ENCODE results near the gene MILR1. TPM values are rescaled to one million over a fixed set of nuclear protein-coding genes. Genes with fewer than 3 reads are reported as not detected.
A peak's percentile ranks its signal among the peaks of the same experiment; 100 is the strongest.

The MILR1 gene, protein sequence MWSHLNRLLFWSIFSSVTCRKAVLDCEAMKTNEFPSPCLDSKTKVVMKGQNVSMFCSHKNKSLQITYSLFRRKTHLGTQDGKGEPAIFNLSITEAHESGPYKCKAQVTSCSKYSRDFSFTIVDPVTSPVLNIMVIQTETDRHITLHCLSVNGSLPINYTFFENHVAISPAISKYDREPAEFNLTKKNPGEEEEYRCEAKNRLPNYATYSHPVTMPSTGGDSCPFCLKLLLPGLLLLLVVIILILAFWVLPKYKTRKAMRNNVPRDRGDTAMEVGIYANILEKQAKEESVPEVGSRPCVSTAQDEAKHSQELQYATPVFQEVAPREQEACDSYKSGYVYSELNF
- total RNA-seq = 0.28 TPM in 1 of 2 replicates, not detected in the other

DNA sequence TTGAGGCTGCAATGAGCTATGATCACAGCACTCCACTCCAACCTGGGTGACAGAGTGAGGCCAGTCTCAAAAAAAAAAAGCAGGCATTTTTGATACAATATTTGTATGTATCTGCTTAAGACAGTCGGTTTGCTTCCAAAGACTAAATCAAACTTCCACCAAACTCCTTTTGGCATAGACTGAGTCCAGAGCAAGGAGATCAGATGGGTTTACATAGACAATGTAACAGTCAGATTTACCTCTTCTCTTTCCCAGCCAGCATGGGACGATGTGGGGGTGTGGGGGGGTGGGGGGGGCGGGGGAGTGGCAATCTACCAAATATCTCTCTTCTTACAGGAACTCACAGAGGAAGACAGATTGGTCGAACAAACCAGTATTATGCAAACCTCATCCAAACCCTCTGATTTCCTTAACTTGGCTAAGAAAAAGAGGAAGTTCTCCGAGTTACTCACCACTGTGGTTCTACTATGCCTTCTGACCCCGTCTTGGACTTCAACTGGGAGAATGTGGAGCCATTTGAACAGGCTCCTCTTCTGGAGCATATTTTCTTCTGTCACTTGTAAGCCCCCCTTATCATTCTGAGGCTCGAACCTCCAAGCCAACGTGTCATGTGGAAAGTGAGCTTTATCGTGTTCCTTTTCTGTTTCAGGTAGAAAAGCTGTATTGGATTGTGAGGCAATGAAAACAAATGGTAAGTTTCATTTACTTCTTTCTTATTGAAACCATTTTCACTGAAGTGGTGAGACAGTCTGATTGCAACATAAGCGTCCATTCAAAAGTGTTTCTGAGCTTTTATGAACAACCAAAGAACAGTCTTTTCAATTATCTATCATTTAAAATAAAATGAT lies at the start of gene MILR1:
TSS of gene MILR1 (plus strand) at position 451 of the 848 bp plus-strand sequence. CDS start at position 505, 54 bp downstream.
- Mint-ChIP-seq H3K4me3 (peak within 1 kb of the TSS; percentile 20), H3K9me3 (no peaks in the 10 kb centered on the region), H3K36me3 (ENCODE audit: low read depth) (no peaks in the 10 kb centered on the region), H3K4me1 (peaks cover 17% of the 10 kb centered on the region), H3K27ac (no peak within 1 kb of the TSS), H3K27me3 (no peaks in the 10 kb centered on the region)
- no peak for DNase-seq
- intact Hi-C loops (cut with micrococcal nuclease) = no loop called here

DNA sequence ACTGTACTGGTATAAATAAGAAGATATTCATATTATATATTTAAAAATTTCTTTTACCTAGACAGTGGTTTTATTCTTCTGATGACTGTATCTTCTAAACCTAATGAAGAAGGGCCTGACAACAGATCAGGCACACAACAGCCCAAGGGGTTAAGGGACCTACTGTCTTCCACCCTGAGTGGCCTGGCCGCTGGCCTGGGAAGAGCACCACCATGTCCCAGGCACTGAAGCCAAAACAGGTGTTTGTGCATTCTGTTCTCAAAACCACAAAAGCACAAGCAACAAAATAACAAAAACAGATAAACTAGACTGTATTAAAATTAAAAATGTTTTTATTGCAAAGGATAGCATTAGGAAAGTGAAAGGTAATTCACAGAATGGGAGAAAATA lies 49.2 kb upstream of the MILR1 start:
- H3K4me1 Mint-ChIP-seq = peaks cover 25% of the 10 kb centered on the region
- no peak overlapping the region for H3K27ac Mint-ChIP-seq
- intact Hi-C loops (cut with micrococcal nuclease) = no loop called here

DNA sequence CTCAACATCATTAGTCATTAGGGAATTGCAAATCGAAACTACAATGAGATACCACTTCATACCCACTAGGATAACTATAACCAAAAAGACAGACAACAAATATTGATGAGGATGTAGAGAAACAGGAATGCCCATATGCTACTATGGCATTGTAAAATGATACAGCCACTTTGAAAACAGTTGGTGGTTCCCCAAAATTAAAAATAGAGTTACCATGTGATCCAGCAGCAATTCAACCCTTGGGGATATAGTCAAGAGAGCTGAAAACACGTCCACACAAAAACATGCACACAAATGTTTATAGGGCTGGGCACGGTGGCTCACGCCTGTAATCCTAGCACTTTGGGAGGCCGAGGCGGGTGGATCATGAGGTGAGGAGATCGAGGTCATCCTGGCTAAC lies 48.3 kb upstream of the MILR1 start:
- Mint-ChIP-seq H3K4me3 (no peak overlapping the region), H3K27ac (no peak overlapping the region), H3K27me3 (no peaks in the 10 kb centered on the region), H3K36me3 (ENCODE audit: low read depth) (no peaks in the 10 kb centered on the region), H3K4me1 (peaks cover 25% of the 10 kb centered on the region), H3K9me3 (no peaks in the 10 kb centered on the region)
- intact Hi-C loops (cut with micrococcal nuclease) = no loop called here
- DNase-seq = no peak

More for the DNA sequence above, 49.2 kb upstream of the MILR1 start:
- Mint-ChIP-seq H3K27me3 (no peaks in the 10 kb centered on the region), H3K36me3 (ENCODE audit: low read depth) (no peaks in the 10 kb centered on the region), H3K4me3 (no peak overlapping the region), H3K9me3 (no peaks in the 10 kb centered on the region)
- DNase-seq = no peak

DNA sequence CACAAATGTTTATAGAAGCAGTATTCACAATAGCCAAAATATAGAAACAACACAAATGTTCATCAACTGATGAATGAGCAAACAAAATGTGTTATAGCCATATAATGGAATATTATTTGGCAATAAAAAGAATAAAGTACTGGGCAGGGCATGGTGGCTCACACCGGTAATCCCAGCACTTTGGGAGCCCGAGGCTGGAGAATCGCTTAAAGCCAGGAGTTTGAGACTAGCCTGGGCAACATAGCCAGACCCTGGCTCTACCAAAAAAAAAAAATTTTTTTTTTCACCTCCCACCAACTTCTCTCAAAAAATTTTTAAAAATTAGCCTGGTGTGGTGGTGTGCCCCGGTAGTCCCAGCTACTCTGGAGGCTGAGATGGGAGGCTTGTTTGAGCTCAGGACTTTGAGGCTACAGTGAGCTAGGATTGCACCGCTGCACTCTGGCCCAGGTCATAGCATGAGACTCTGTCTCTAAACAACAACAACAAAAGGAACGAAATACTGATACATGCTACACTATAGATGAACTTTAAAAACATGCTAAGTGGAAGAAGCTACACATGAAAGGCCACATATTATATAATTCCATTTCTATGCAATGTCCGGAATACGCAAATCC lies 47.6 kb upstream of the MILR1 start:
- H3K9me3 Mint-ChIP-seq = no peaks in the 10 kb centered on the region
- no peaks in the 10 kb centered on the region for H3K36me3 Mint-ChIP-seq (ENCODE audit: low read depth)
- H3K4me3 Mint-ChIP-seq = no peak overlapping the region
- peaks cover 18% of the 10 kb centered on the region for H3K4me1 Mint-ChIP-seq
- H3K27ac Mint-ChIP-seq = no peak overlapping the region
- intact Hi-C loops (cut with micrococcal nuclease) = no loop called here
- no peak for DNase-seq
- no peaks in the 10 kb centered on the region for H3K27me3 Mint-ChIP-seq

DNA sequence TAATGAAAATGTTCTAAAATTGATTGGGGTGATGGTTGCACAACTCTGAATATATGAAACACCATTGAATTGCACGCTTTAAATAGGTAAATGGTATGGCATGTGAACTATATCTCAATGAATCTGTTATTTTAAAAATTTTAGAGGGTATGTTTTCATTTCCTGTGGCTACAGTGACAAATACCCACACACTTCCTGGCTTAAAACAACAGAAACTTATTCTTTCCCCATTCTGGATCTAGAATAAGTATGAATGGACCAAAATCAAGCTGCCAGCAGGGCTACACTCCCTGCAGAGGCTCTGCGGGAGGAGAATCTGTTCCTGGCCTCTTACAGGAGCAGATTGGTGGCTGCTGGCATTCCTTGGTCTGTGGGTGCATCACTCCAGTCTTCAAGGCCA lies 47.0 kb upstream of the MILR1 start:
- DNase-seq = no peak
- intact Hi-C loops (cut with micrococcal nuclease) = no loop called here
- H3K36me3 Mint-ChIP-seq (ENCODE audit: low read depth) = no peaks in the 10 kb centered on the region
- H3K9me3 Mint-ChIP-seq = no peaks in the 10 kb centered on the region
- H3K27ac Mint-ChIP-seq = no peak overlapping the region
- H3K27me3 Mint-ChIP-seq = no peaks in the 10 kb centered on the region
- peaks cover 20% of the 10 kb centered on the region for H3K4me1 Mint-ChIP-seq
- H3K4me3 Mint-ChIP-seq = no peak overlapping the region

DNA sequence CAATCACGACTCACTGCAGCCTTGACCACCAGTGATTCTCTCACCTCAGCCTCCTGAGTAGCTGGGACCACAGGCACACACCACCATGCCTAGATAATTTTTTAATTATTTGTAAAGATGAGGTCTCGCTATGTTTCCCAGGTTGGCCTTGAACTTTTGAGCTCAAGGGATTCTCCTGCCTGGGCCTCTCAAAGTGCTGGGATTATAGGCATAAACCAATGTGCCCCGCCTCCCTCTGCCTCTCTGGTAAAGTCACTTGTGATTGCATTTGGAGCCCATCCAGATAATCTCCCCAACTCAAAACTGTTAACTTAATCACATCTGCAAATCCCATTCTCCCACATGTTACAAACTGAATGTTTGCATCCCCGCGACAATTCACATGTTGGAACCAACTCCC lies 46.4 kb upstream of the MILR1 start:
- Mint-ChIP-seq H3K27ac (no peak overlapping the region), H3K27me3 (no peaks in the 10 kb centered on the region), H3K4me1 (peaks cover 20% of the 10 kb centered on the region), H3K4me3 (no peak overlapping the region), H3K36me3 (ENCODE audit: low read depth) (no peaks in the 10 kb centered on the region), H3K9me3 (no peaks in the 10 kb centered on the region)
- intact Hi-C loops (cut with micrococcal nuclease) = no loop called here
- no peak for DNase-seq

DNA sequence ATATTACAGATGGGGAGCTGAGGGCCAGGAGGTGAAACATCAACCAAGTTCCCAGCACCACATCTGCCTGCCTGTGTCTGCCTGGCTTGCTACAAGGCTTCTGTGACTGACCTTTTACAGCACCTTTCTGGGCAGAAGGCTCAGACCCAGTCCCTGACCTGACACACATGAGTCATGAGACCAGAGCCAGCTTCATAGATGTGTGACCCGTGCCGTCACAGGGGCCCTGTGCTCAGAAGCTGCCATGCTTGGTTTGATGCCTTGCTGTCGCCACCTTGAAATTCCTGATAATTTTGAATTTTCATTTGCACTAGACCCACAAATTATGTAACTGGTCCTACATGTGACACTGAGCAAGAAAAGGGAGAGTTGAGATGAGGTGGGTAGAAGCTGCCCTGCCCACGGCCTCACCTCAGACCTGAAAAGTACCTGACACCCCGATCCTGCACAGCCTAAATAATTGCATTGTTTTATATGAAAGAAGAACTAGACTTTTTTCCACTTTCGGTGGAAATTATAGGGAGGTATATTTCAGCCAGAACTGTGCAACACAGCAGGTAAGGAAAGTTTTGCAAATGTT lies 44.9 kb upstream of the MILR1 start:
- intact Hi-C loops (cut with micrococcal nuclease) = no loop called here
- no peak for DNase-seq
- no peak overlapping the region for H3K27ac Mint-ChIP-seq
- no peaks in the 10 kb centered on the region for H3K27me3 Mint-ChIP-seq
- no peaks in the 10 kb centered on the region for H3K9me3 Mint-ChIP-seq
- no peak overlapping the region for H3K4me3 Mint-ChIP-seq
- H3K4me1 Mint-ChIP-seq = peaks cover 12% of the 10 kb centered on the region
- H3K36me3 Mint-ChIP-seq (ENCODE audit: low read depth) = no peaks in the 10 kb centered on the region

DNA sequence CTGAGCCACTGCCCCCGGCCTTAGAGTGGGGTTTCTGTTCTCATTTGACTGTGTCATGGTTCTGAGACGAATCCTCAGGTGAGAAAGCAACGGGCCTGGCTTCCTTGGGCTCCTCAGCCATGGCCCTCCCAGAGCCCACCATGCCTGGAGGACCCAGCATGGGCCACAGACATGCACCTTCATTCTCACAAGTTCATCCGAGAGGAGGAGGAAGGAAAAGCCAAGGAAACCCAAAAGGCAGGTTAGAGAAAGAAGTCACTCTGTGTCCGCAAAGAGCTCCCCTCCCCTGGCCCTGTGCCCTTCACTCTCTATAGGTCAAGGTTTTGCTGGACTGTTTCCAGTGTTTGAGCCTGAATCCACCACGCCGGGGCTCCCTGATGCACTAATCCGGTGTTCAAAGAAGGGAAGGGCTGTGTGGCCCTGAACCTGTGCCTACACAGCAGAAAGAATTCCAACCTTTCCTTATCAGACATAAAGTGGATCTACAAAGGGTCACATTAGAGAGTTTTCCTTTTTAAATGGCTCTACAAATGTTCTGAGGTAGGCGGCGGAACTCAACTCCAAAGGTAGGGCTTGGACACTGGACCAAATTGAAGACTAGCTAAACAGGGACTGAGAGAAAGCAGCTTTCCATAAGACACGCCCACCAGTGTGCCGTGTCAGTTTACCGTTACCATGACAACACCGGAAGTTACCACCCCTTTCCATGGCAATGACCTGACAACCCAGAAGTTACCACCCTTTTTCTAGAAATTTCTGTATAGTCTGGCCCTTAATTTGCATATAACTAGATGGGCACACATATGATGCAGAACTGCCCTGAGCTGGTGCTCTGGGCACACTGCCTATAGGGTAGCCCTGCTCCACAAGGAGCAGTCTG lies 42.4 kb upstream of the MILR1 start:
- Mint-ChIP-seq H3K27ac (no peak overlapping the region), H3K36me3 (ENCODE audit: low read depth) (no peaks in the 10 kb centered on the region), H3K4me1 (peaks cover 8% of the 10 kb centered on the region), H3K27me3 (no peaks in the 10 kb centered on the region), H3K4me3 (no peak overlapping the region), H3K9me3 (no peaks in the 10 kb centered on the region)
- intact Hi-C loops (cut with micrococcal nuclease) = no loop called here
- peak; percentile 68 for DNase-seq

DNA sequence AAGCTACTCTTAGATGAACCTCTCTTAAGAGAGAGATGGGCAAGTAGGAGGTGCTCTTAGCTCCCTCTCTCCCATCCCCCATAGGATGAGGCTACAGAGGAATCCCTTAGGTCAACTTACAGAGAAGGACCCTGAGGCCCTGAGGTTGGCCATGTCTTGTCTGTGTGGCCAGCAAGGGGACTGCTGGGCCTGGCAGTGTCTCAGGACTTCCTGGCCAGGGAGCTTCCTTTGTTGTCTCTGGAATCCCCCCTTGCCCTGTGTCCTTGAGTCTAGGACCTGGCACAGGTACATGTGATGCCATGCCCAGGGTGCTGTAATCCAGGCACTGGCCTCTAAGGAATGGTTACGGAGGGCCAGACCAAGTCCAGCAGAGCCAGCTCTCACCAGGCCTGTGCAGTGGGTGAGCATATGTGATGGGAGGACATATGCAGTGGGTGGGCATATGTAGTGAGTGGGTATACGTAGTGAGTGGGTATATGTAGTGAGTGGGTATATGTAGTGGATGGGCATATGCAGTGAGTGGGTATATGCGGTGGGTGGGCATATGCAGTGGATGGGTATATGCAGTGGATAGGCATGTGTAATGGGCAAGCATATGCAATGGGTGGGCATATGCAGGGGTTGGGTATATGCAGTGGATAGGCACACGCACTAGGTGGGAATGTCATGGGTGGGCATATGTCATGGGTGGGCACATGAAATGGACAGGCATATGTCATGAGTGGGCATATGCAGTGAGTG lies 38.0 kb upstream of the MILR1 start:
- no peaks in the 10 kb centered on the region for H3K36me3 Mint-ChIP-seq (ENCODE audit: low read depth)
- H3K9me3 Mint-ChIP-seq = no peaks in the 10 kb centered on the region
- H3K27ac Mint-ChIP-seq = no peak overlapping the region
- no peak overlapping the region for H3K4me3 Mint-ChIP-seq
- DNase-seq = no peak
- H3K27me3 Mint-ChIP-seq = peaks cover 4% of the 10 kb centered on the region
- H3K4me1 Mint-ChIP-seq = peaks cover 8% of the 10 kb centered on the region
- intact Hi-C loops (cut with micrococcal nuclease) = no loop called here

DNA sequence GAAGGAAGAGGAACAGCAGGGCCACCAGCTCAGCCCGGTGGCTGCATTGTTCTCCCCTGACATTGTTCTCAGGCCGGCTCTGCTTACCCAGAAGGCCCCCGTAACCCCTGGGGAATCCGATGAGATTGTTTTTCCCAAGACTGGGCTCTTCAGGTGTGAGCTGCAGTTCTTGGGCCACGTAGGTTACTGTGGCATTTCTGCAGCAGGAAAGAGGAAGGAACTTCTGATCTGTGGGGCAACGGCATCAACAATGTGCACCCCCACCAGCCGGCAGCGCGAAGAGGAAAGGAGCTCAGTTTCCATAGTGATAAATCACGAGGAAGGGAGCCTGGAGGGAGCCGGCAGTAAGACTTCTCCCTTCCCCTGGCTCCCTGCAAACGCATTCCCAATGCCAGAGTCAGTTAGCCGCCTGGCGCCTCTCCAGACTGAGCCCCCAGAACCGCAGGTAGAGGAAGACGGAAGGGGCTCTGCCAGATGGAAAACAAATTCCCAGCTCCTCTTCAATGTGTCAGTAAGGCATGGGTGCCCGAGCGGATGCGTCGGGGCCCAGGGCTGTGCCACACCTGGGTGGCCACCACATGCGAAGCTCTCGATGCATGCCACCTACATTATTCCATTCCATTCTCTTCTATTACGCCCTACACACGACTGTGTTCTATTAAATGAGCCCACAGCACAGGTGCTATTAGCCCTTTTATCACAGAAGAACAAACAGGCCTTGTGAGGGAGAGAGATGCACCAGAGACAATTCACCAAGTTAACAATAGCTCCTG lies 36.7 kb upstream of the MILR1 start:
- Mint-ChIP-seq H3K36me3 (ENCODE audit: low read depth) (no peaks in the 10 kb centered on the region), H3K4me1 (peaks cover 6% of the 10 kb centered on the region), H3K4me3 (no peak overlapping the region), H3K27ac (no peak overlapping the region), H3K9me3 (no peaks in the 10 kb centered on the region), H3K27me3 (peaks cover 9% of the 10 kb centered on the region)
- intact Hi-C loops (cut with micrococcal nuclease) = no loop called here
- no peak for DNase-seq

DNA sequence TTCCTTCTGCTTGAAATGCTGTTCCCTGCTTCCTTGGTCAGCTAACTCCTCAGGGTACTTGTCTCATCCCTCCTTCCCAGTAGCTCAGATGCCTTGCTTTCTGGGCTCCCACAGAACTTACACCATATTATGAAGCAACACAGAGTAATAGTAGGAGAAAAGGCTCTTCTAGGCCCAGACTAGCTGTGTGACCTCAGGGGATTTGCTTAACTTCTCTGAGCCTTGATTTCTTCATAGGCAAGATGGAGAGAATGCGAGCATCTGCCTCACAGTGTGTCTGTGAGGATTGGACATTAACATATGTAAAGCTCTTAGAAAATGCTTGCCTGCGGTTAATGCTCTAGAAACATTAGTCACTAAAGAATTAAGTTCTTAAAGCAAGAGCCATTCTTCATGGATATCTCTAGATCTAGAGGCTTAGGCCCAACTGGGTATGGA lies 36.0 kb upstream of the MILR1 start:
- Mint-ChIP-seq H3K27ac (no peak overlapping the region), H3K4me3 (no peak overlapping the region), H3K27me3 (peaks cover 9% of the 10 kb centered on the region), H3K9me3 (no peaks in the 10 kb centered on the region), H3K4me1 (peaks cover 6% of the 10 kb centered on the region), H3K36me3 (ENCODE audit: low read depth) (no peaks in the 10 kb centered on the region)
- no peak for DNase-seq
- intact Hi-C loops (cut with micrococcal nuclease) = no loop called here

DNA sequence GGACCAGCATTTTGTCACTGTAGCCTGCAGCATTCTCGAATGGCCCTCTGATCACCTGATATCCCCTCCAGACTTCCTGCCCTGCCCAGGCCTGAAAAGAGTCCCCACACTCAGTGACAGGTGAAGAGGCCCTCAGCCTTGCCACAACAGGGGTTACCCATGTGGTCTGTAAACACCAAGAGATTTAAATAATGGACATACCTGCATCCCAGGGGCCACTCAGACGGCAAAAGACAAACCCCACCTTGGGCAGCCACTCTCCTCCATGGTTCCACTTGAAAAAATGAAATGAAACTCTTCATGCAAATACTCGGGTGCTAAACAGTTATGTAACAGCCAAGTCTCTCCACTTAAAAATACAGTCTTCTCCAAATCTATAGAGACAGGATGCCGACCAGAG lies 35.4 kb upstream of the MILR1 start:
- peaks cover 6% of the 10 kb centered on the region for H3K4me1 Mint-ChIP-seq
- H3K9me3 Mint-ChIP-seq = no peaks in the 10 kb centered on the region
- no peaks in the 10 kb centered on the region for H3K36me3 Mint-ChIP-seq (ENCODE audit: low read depth)
- no peak overlapping the region for H3K27ac Mint-ChIP-seq
- DNase-seq = no peak
- H3K27me3 Mint-ChIP-seq = peaks cover 9% of the 10 kb centered on the region
- no peak overlapping the region for H3K4me3 Mint-ChIP-seq
- intact Hi-C loops (cut with micrococcal nuclease) = no loop called here

All from activated CD4-positive, alpha-beta T cell treated with anti-CD3 and anti-CD28 coated beads, Interleukin-2, amount 10 ng/mL, durations not matched to agents 24 days and 14 days (primary cell).